Measurements from ENCODE around the gene TAF1B.

DNA sequence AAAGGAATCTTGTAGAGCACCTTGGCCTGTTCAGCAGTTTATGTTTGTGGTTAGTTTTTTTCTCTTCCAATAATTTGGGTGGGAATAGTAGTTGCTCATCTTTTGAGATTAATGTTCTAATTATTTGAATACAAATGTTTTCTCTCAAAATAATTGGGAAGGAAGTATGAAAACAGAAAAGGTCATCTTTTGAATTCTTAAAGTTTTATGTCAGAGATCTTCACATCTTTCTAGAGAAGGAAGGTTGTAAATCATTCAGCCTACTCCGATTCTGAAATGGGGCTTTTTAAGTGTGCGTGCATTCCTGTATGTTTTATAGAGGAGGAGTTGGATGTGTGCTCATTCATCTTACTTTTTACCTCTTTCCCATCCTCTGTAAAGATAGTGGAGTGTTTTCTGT is 137.2 kb downstream of the TAF1B start:
- TF ChIP-seq CTCF (IDR thresholded peaks at IDR 0.05; ENCODE audit: poor library complexity) (no peak), EZH2 (IDR thresholded peaks at IDR 0.05; ENCODE audit: borderline replicate concordance) (no peak)
